Retinal pigment epithelial cell (primary cell): ENCODE data around the gene RNF114.
"Not testable (repeated sequence)": the region's sequence is repeated elsewhere in the genome, so short reads cannot be mapped to it uniquely, and the experiment has no call there.

Experiments used
- DNase-seq: peaks from one replicate; pipeline ENCODE4 v3.0.0-alpha.2; 2010; ENCODE audit warnings: low read depth
- H3K4me3 ChIP-seq: 2 replicates; pipeline ENCODE4 v1.5.1; 2011; ENCODE audit warnings: mild to moderate bottlenecking, low read length, control low read depth, moderate library complexity
- CTCF ChIP-seq: conservative IDR thresholded peaks from 2 replicates; pipeline ENCODE4 v1.5.1; 2011; ENCODE audit warnings: low read depth, low read length, control low read depth, inconsistent platforms

Gene RNF114

GRCh38 chr20:49894073-49894470, 42.1 kb upstream of the RNF114 start:
- DNase-seq = no peak
- no peak overlapping the region for H3K4me3 ChIP-seq
- TF ChIP-seq CTCF = no peak

DNA sequence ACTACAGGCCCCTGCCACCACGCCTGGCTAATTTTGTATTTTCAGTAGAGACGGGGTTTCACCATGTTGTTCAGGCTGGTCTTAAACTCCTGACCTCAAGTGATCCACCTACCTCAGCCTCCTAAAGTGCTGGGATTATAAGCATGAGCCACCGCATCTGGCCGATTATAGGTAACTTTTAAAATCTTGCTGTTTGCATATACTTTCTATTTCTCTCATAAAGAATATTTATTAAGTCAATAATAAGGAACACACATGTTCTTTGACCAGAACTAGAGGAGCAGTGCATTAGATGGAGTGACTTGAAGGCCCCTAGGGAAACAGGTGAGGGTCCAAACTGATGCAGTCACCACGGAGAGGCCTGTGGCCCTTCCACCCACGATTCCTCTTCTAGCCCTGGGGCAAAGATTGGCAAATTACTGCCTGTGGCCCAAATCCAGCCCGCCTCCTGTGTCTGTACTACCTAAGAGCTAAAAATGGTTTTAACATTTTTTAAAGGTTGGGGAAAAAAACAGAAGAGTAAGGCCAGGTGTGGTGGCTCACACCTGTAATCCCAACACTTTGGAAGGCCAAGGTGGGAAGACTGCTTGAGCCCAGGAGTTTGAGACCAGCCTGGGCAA, 40.6 kb upstream of the RNF114 start:
- H3K4me3 ChIP-seq, DNase-seq: not testable (repeated sequence)

- TF ChIP-seq CTCF = no peak
- no peak overlapping the region for H3K4me3 ChIP-seq
- DNase-seq = no peak
Observed at GRCh38 chr20:49896204-49896603, 40.0 kb upstream of the RNF114 start.

DNA sequence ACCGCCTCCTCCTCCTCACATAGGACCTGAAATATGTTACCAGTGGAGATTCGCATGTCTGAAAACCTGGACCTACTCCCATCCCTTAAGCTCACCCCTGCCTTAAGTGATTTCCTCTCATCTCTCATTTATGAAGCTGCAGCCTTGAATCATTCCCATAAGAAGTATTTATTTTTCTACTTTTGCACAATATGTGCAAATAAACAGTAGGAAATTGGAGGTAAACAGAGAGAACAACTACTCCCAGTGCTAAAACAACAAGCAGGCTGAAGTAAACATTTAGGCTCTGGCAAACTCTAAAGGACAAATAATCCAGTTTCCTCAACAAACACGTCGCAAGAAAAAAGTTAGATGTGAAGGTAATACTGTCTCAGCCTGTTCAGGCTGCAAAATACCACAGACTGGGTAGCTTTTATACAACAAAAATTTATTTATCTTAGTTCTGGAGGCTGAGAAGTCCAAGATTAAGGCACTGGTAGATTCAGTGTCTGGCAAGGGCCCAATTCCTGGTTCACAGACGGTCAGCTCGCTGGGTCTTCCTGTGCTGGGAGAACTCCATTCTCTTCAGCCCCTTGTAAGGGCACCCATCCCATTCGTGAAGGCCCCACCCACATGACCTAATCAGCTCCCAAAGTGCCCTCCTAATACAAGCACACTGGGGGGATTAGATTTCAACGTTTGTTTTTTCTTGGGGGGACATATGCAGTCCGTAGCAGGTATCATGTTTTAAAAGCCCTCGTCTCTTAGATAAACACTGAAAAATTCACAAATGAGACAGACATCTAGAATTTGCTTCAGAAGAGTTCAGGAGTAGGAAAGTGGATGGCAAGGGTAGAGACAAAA, 36.4 kb upstream of the RNF114 start:
- no peak for DNase-seq
- no peak overlapping the region for H3K4me3 ChIP-seq
- TF ChIP-seq CTCF = no peak

GRCh38 chr20:49901588-49901987, 34.6 kb upstream of the RNF114 start:
- TF ChIP-seq CTCF = no peak
- no peak for DNase-seq
- no peak overlapping the region for H3K4me3 ChIP-seq

DNA sequence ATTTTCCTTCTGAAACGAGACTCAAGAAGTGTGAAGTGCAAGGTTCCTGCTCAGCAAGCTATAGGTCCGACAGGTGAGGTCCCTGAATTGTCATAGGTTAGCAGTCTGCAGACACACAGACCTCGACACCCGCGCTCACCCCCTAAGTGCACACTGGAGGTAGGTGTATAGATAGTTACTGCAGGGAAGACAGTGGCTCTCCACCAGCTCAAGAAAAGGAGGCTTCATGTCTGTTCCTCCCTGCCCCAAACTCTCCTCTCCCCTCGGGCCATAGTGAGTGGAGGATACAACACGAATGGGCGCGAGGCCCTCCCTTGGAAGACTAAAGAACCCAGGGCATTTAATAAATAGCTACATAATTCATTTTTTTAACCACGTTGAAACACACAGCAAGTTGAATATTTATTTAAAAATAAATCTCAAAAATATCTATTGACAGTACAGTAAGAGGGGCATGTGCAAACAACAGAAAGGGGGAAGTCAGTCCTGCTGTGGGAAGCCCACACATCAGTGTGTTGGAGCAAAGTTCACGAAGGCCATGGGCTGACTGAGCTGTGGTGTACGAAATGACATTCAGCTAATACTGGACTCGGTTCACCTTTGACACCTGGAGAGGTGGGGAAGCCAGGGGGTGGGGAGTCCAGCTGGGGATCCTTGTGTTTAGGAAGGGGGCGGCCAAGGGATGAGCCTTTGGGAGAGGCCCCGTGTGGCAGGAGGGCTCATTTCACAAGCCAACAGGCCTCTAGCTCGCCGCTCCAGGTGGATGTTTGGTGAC, 31.6 kb upstream of the RNF114 start:
- no peak for DNase-seq
- no peak for TF ChIP-seq CTCF
- H3K4me3 ChIP-seq = no peak overlapping the region

DNA sequence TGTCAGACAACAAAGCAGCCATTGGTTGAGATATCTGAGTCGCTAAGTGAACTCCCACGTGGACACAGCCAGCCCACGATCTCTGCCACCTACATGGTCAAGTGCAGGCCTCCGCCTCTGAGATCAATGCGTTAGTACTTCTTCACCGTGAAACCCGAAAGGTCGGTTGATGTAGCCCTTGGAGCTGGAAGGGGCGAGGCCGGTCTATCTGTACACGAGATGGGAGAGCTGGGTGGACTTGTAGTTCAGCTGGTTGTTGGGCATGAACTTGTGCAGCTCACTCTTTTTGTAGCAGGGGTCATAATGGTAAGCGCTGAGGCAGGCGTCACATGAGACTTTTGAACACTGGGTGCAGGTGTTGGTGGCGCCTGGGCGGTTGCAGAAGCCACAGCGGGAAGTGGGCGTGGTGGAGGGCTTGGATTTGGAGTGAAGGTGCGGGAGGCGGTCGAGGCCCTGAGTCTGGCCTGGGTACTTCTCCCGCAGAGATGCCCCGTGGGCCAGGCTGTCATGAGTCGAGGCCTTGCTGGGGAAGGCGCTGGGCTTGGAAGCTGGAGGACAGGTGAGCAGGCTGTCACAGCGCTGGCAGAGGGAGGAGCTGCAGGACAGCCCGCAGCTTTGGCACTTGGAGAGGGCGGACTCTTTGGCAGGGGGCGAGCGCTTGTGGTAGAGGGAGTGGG, 30.6 kb upstream of the RNF114 start:
- DNase-seq = no peak
- TF ChIP-seq CTCF = no peak

More for the DNA sequence above, 30.6 kb upstream of the RNF114 start:
- no peak overlapping the region for H3K4me3 ChIP-seq
